Peyer's patch (tissue), 4 donors: ENCODE measurements around the gene KDM6A. TPM values are rescaled to one million over a fixed set of nuclear protein-coding genes. Genes with fewer than 3 reads are reported as not detected.
"Not testable (repeated sequence)": the region's sequence is repeated elsewhere in the genome, so short reads cannot be mapped to it uniquely, and the experiment has no call there.

Experiments used
- DNase-seq, 3 donors: peaks; one replicate each; pipeline ENCODE4 v3.0.0-alpha.2; 2017 to 2019
- H3K27ac ChIP-seq, 4 donors: fragments of 200-600 bp; sonication (generic); one replicate each; pipeline ENCODE4 v1.5.1; 2016 to 2019
- H3K27me3 ChIP-seq, 2 donors: fragments of 200-600 bp; sonication (generic); one replicate each; pipeline ENCODE4 v1.5.1; 2019
- H3K36me3 ChIP-seq, 3 donors: fragments of 200-600 bp; sonication (generic); one replicate each; pipeline ENCODE4 v1.5.1; 2016 to 2019
- H3K4me1 ChIP-seq, 4 donors: fragments of 200-600 bp; sonication (generic); one replicate each; pipeline ENCODE4 v1.5.1; 2016 to 2019
- H3K4me3 ChIP-seq, 4 donors: fragments of 200-600 bp; sonication (generic); 1 replicate in 3 of 4; 2 replicates in 1 of 4; pipeline ENCODE4 v1.5.1; 2016 to 2019; ENCODE audit warnings: mild to moderate bottlenecking in 1 of 4
- H3K9me3 ChIP-seq, 4 donors: fragments of 200-600 bp; sonication (generic); one replicate each; pipeline ENCODE4 v1.5.1; 2016 to 2019; ENCODE audit warnings: mild to moderate bottlenecking in 1 of 4
- POLR2A ChIP-seq, 2 donors: fragments of 450-650 bp; IDR thresholded peaks; one replicate each; pipeline ENCODE4 v1.5.1; 2017; ENCODE audit warnings: antibody characterized with exemption in 2 of 2, mild to moderate bottlenecking in 2 of 2, moderate library complexity in 2 of 2
- total RNA-seq, 4 donors: library from RNA; depleted of rRNA; stranded (reverse); fragments of >200 nt; gene quantifications; one replicate each; pipeline ENCODE4 v1.1.0, GENCODE V29; 2016
- TF ChIP-seq, protein P1 (sequence below), 6 experiments: fragments of 450-650 bp in 4 of 6; fragments of 200-600 bp in 2 of 6; sonication (generic) in 1 of 6; IDR thresholded peaks; one replicate each; pipeline ENCODE4 v1.5.1; 2017 to 2019; ENCODE audit warnings: antibody characterized with exemption in 6 of 6, mild to moderate bottlenecking in 3 of 6, moderate library complexity in 1 of 6

Gene KDM6A
- total RNA-seq, 4 donors from 2014 or later = 40.4 to 83.2 (median 73.7) TPM

DNA sequence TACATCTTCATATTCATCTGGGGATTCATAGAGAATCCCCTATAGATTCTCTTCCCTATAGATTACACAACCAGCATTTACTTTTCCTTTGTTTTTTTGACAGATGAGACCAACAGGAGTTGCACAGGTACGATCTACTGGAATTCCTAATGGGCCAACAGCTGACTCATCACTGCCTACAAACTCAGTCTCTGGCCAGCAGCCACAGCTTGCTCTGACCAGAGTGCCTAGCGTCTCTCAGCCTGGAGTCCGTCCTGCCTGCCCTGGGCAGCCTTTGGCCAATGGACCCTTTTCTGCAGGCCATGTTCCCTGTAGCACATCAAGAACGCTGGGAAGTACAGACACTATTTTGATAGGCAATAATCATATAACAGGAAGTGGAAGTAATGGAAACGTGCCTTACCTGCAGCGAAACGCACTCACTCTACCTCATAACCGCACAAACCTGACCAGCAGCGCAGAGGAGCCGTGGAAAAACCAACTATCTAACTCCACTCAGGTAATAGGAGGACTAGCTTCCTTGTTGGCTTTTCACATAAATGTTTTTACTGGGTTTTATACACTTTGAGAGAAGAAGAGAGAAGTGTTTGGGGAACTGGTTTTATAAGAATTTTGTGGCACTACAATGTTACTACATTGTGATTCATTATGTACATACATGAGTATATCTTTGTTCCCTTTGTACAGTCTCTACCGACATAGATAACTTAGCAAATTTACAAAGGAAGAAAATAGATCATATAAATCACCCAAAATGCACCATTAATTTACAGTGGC, 190.5 kb downstream of the KDM6A start:
- no peak for DNase-seq
- TF ChIP-seq, protein P1, sequence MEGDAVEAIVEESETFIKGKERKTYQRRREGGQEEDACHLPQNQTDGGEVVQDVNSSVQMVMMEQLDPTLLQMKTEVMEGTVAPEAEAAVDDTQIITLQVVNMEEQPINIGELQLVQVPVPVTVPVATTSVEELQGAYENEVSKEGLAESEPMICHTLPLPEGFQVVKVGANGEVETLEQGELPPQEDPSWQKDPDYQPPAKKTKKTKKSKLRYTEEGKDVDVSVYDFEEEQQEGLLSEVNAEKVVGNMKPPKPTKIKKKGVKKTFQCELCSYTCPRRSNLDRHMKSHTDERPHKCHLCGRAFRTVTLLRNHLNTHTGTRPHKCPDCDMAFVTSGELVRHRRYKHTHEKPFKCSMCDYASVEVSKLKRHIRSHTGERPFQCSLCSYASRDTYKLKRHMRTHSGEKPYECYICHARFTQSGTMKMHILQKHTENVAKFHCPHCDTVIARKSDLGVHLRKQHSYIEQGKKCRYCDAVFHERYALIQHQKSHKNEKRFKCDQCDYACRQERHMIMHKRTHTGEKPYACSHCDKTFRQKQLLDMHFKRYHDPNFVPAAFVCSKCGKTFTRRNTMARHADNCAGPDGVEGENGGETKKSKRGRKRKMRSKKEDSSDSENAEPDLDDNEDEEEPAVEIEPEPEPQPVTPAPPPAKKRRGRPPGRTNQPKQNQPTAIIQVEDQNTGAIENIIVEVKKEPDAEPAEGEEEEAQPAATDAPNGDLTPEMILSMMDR (IDR thresholded peaks at IDR 0.05) = no peak
- TF ChIP-seq POLR2A (IDR thresholded peaks at IDR 0.05) = no peak
- H3K27ac ChIP-seq = no peak overlapping the region

GRCh38 chrX:45068569-45068968, 195.6 kb downstream of the KDM6A start:
- H3K9me3 ChIP-seq = no peaks in the 10 kb centered on the region
- no peaks in the 10 kb centered on the region for H3K27me3 ChIP-seq
- peaks cover 0 to 20% (median 0%) of the 10 kb centered on the region in 3 donors for H3K36me3 ChIP-seq
- no peaks in the 10 kb centered on the region for H3K4me1 ChIP-seq
- H3K27ac ChIP-seq = no peak overlapping the region
- H3K4me3 ChIP-seq = no peak overlapping the region
- no peak for TF ChIP-seq POLR2A (IDR thresholded peaks at IDR 0.05)
- TF ChIP-seq, protein P1 (IDR thresholded peaks at IDR 0.05) = no peak
- no peak for DNase-seq

More for the DNA sequence above, 190.5 kb downstream of the KDM6A start:
- H3K4me1 ChIP-seq = no peaks in the 10 kb centered on the region
- no peaks in the 10 kb centered on the region for H3K27me3 ChIP-seq
- peaks cover 0 to 39% (median 0%) of the 10 kb centered on the region in 3 donors for H3K36me3 ChIP-seq
- H3K9me3 ChIP-seq = no peaks in the 10 kb centered on the region
- no peak overlapping the region for H3K4me3 ChIP-seq

GRCh38 chrX:45070116-45071007, 197.4 kb downstream of the KDM6A start:
- Histone ChIP-seq H3K9me3 (no peaks in the 10 kb centered on the region), H3K27ac (no peak overlapping the region), H3K4me1 (no peaks in the 10 kb centered on the region), H3K4me3 (no peak overlapping the region), H3K36me3 (peaks cover 0 to 10% (median 0%) of the 10 kb centered on the region in 3 donors), H3K27me3 (no peaks in the 10 kb centered on the region)
- DNase-seq = peak in 1 of 3 donors; percentile 73
- TF ChIP-seq, protein P1 (IDR thresholded peaks at IDR 0.05) = peak in 4 of 6 experiments; percentile 45 to 68 (median 50)
- TF ChIP-seq POLR2A (IDR thresholded peaks at IDR 0.05) = no peak

GRCh38 chrX:45073011-45073410, 200.0 kb downstream of the KDM6A start:
- peaks cover 0 to 10% (median 0%) of the 10 kb centered on the region in 3 donors for H3K36me3 ChIP-seq
- H3K27me3 ChIP-seq, DNase-seq, H3K4me1 ChIP-seq, H3K9me3 ChIP-seq, H3K4me3 ChIP-seq, H3K27ac ChIP-seq: not testable (repeated sequence)

DNA sequence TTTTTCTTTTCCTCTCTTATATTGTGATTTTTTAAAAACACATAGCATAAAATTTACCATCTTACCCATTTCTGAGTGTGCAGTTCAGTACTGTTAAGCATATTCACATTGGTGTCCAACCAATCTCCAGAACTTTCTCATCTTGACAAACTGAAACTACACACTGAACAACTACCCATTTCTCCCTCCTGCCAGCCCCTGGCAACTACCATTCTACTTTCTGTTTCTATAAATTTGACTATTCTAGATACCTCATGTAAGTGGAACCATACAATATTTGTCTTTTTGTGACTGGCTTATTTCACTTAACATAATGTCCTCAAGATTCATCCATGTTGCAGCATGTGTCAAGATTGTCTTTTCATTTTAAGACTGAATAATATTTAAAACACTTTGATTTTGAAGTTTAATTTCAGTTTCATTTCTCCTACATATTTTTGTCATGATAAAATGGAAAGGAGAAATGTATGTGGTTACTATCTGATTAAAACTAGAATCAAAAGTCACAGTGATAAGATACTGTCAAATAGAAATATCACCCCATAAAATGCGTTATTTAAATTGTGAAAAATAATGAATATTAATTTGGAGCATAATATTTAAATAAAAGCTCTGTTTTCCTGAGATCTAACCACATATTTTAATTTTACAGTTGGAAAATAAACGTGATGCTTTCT, 204.9 kb downstream of the KDM6A start:
- H3K27me3 ChIP-seq = no peaks in the 10 kb centered on the region
- H3K36me3 ChIP-seq = peaks cover 0 to 2% (median 0%) of the 10 kb centered on the region in 3 donors
- no peaks in the 10 kb centered on the region for H3K4me1 ChIP-seq
- H3K27ac ChIP-seq = no peak overlapping the region
- DNase-seq = no peak
- TF ChIP-seq POLR2A (IDR thresholded peaks at IDR 0.05) = no peak
- TF ChIP-seq, protein P1 (IDR thresholded peaks at IDR 0.05) = no peak
- H3K4me3 ChIP-seq = no peak overlapping the region
- H3K9me3 ChIP-seq = no peaks in the 10 kb centered on the region
